Measurements from ENCODE around the gene MYL2. TPM values are rescaled to one million over a fixed set of nuclear protein-coding genes. Genes with fewer than 3 reads are reported as not detected.

Gene MYL2
- total and polyA plus RNA-seq, 3 donors from 2014 or later: 0.55 to 131 (median 1.9) TPM

DNA sequence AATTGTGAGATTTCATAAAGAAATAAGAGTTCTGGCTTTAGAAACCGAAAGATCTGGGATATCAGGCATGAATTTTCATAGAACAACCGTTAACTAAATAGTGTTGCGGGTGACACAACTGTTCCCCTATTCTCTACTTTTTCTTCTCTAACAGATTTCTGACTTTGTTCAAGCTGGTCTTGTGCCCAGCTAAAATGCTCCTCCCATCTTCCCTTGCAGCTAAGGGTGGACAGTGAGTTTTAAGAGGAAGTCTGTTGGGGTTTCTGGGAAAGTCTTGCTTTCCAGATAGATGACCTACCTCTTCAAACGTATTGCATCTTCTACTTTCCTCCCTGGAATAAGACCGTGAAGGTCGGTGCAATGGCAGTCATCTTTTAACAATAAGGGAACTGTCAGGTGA, 54.9 kb downstream of the MYL2 start:
- H3K27ac ChIP-seq: no peak overlapping the region
- no peaks in the 10 kb centered on the region for H3K9me3 ChIP-seq
- intact Hi-C loops (cut with DNase I; ENCODE audit: low total_unique reads): no loop called here
- WGBS, 2 donors: 84 to 86% methylated on average over 6 of the region's 6 CpGs
- H3K36me3 ChIP-seq (ENCODE audit: low read depth, missing control alignments): no peaks in the 10 kb centered on the region
- DNase-seq: no peak
- H3K27me3 ChIP-seq: no peaks in the 10 kb centered on the region
- H3K4me1 ChIP-seq: no peaks in the 10 kb centered on the region
- H3K4me3 ChIP-seq: no peak overlapping the region
- TF ChIP-seq, protein P1, sequence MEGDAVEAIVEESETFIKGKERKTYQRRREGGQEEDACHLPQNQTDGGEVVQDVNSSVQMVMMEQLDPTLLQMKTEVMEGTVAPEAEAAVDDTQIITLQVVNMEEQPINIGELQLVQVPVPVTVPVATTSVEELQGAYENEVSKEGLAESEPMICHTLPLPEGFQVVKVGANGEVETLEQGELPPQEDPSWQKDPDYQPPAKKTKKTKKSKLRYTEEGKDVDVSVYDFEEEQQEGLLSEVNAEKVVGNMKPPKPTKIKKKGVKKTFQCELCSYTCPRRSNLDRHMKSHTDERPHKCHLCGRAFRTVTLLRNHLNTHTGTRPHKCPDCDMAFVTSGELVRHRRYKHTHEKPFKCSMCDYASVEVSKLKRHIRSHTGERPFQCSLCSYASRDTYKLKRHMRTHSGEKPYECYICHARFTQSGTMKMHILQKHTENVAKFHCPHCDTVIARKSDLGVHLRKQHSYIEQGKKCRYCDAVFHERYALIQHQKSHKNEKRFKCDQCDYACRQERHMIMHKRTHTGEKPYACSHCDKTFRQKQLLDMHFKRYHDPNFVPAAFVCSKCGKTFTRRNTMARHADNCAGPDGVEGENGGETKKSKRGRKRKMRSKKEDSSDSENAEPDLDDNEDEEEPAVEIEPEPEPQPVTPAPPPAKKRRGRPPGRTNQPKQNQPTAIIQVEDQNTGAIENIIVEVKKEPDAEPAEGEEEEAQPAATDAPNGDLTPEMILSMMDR (IDR thresholded peaks at IDR 0.05): no peak
- TF ChIP-seq POLR2A (IDR thresholded peaks at IDR 0.05): no peak

DNA sequence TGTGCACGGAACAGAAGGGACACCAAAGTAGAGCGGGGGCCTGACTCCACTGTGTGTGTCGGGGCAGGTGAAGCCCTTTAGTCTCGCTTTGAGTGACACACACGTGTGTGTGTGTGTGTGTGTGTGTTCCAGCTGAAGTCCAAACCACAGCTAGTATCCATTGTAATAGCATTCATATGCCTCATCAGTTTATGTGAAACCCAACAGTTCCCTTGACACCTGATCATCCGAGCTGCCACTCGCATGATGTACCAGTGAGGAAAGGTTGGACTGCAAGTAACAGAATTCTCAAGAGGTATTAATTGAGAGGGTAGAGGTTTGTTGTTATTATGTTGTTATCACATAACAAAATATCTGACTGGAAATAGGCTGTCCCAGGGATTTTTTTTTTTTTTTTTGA, 57.2 kb downstream of the MYL2 start:
- no peaks in the 10 kb centered on the region for H3K27me3 ChIP-seq
- no peak for DNase-seq
- no peaks in the 10 kb centered on the region for H3K36me3 ChIP-seq (ENCODE audit: low read depth, missing control alignments)
- H3K4me3 ChIP-seq: no peak overlapping the region
- 85 to 91% methylated on average over 7 of the region's 7 CpGs for WGBS, 2 donors
- intact Hi-C loops (cut with DNase I; ENCODE audit: low total_unique reads): no loop called here
- TF ChIP-seq, protein P1 (IDR thresholded peaks at IDR 0.05): no peak
- no peak for TF ChIP-seq POLR2A (IDR thresholded peaks at IDR 0.05)
- no peak overlapping the region for H3K27ac ChIP-seq
- no peaks in the 10 kb centered on the region for H3K9me3 ChIP-seq
- no peaks in the 10 kb centered on the region for H3K4me1 ChIP-seq

DNA sequence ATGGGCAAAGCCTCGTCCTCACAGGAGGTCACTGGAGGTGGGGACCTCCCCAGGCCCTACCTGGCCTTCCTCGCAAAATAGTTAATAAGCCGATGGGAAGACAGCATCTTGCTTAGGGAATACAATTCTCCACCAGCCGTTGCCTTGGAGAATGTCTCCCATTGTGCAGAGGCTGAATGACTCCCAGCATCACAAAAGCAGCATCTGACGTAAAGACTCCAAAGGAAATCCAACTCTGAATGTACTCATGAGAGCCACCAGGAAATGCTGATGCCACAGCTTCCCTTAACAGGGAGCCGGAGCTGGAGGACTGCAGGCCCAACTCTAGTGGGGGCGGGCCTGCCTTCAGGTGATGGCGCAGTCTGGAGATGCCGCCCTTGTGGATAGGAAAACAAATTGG, 58.0 kb downstream of the MYL2 start:
- no peak overlapping the region for H3K27ac ChIP-seq
- intact Hi-C loops (cut with DNase I; ENCODE audit: low total_unique reads): no loop called here
- no peaks in the 10 kb centered on the region for H3K27me3 ChIP-seq
- 91 to 93% methylated on average over 9 of the region's 9 CpGs for WGBS, 2 donors
- H3K36me3 ChIP-seq (ENCODE audit: low read depth, missing control alignments): no peaks in the 10 kb centered on the region
- H3K4me3 ChIP-seq: no peak overlapping the region
- no peak for DNase-seq
- no peaks in the 10 kb centered on the region for H3K4me1 ChIP-seq
- no peak for TF ChIP-seq POLR2A (IDR thresholded peaks at IDR 0.05)
- TF ChIP-seq, protein P1 (IDR thresholded peaks at IDR 0.05): no peak
- H3K9me3 ChIP-seq: no peaks in the 10 kb centered on the region

DNA sequence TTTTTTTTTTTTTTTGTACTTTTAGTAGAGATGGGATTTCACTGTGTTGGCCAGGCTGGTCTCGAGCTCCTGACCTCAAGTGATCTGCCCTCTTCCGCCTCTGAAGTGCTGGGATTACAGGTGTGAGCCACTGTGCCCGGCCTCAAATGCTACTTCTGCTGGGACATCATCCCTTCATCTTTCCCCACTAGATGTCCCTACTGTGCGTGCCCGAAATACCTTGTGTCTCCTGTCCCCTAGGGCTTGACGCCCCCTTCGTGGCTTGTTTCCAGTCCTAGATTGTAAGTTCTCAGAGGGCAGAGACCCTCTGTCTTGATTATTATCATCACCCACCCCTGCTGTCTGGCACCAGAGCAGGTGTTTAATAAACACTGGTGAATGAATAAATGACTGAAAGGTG, 58.6 kb downstream of the MYL2 start:
- Histone ChIP-seq H3K9me3 (no peaks in the 10 kb centered on the region), H3K36me3 (ENCODE audit: low read depth, missing control alignments) (no peaks in the 10 kb centered on the region), H3K4me1 (no peaks in the 10 kb centered on the region), H3K4me3 (no peak overlapping the region), H3K27me3 (no peaks in the 10 kb centered on the region), H3K27ac (no peak overlapping the region)
- no peak for DNase-seq
- intact Hi-C loops (cut with DNase I; ENCODE audit: low total_unique reads): no loop called here
- WGBS, 2 donors: 84 to 85% methylated on average over 7 of the region's 7 CpGs
- no peak for TF ChIP-seq POLR2A (IDR thresholded peaks at IDR 0.05)
- TF ChIP-seq, protein P1 (IDR thresholded peaks at IDR 0.05): no peak

Other genes starting within 250 kb of the MYL2 start
- 10 to 100 TPM; 39.7 to 52.0 TPM for gene HVCN1, start 231.5 kb downstream of the MYL2 start, total RNA-seq
- 139 TPM for gene HVCN1, start 231.5 kb downstream of the MYL2 start, polyA plus RNA-seq (ENCODE audit: insufficient read depth, low read depth, low replicate concordance)
- gene PPP1CC, start 177.7 kb downstream of the MYL2 start, total RNA-seq: 100 to 1,000 TPM; 143 to 160 TPM
- gene PPP1CC, start 177.7 kb downstream of the MYL2 start, polyA plus RNA-seq (ENCODE audit: insufficient read depth, low read depth, low replicate concordance): 323 TPM
- 10 to 100 TPM in 1 of 2 donors, 1 to 10 TPM in 1; 9.0 to 12.4 TPM for gene CCDC63, start 73.6 kb downstream of the MYL2 start, total RNA-seq
- gene CCDC63, start 73.6 kb downstream of the MYL2 start, polyA plus RNA-seq (ENCODE audit: insufficient read depth, low read depth, low replicate concordance): 42.4 TPM
- 1 to 10 TPM; 1.3 TPM for gene CUX2, start 113.6 kb upstream of the MYL2 start, total RNA-seq
- gene CUX2, start 113.6 kb upstream of the MYL2 start, polyA plus RNA-seq (ENCODE audit: insufficient read depth, low read depth, low replicate concordance): 0.82 TPM